ENCODE data around the gene SETD7. TPM values are rescaled to one million over a fixed set of nuclear protein-coding genes. Genes with fewer than 3 reads are reported as not detected.

The SETD7 gene
- total RNA-seq, 6 experiments from 2014 or later: 31.6 to 53.7 (median 45.4) TPM

DNA sequence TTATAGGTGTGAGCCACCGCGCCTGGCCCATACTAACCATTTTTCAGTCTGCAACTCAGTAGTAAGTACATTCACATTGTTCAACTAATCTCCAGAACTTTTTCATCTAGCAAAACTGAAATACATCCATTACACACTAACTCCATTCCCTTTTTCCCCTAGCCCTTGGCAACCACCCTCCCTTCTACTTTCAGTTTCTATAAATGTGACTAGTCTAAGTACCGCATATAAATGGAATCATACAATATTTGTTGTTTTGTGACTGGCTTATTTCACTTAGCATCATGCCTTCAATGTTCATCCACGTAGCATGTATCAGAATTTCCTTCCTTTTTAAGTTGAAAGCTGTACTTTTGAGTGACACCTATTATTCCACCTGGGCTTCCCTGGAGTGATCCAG, 44.6 kb upstream of the SETD7 start:
- 78% methylated on average over 2 of the region's 4 CpGs for WGBS (ENCODE audit: insufficient coverage, low coverage, low lambda C conversion rate, missing lambda C conversion rate)
- intact Hi-C loops (cut with DNase I): no loop called here
- ATAC-seq (no peak), DNase-seq (no peak)
- no peaks in the 10 kb centered on the region for H3K27me3 ChIP-seq
- no peaks in the 10 kb centered on the region for H3K36me3 ChIP-seq
- H3K27ac ChIP-seq: no peak overlapping the region
- no peak overlapping the region for H3K4me3 ChIP-seq
- no peak for TF ChIP-seq POLR2A (IDR thresholded peaks at IDR 0.05)
- TF ChIP-seq, protein P1, sequence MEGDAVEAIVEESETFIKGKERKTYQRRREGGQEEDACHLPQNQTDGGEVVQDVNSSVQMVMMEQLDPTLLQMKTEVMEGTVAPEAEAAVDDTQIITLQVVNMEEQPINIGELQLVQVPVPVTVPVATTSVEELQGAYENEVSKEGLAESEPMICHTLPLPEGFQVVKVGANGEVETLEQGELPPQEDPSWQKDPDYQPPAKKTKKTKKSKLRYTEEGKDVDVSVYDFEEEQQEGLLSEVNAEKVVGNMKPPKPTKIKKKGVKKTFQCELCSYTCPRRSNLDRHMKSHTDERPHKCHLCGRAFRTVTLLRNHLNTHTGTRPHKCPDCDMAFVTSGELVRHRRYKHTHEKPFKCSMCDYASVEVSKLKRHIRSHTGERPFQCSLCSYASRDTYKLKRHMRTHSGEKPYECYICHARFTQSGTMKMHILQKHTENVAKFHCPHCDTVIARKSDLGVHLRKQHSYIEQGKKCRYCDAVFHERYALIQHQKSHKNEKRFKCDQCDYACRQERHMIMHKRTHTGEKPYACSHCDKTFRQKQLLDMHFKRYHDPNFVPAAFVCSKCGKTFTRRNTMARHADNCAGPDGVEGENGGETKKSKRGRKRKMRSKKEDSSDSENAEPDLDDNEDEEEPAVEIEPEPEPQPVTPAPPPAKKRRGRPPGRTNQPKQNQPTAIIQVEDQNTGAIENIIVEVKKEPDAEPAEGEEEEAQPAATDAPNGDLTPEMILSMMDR (IDR thresholded peaks at IDR 0.05): no peak
- peaks cover 0 to 8% (median 0%) of the 10 kb centered on the region in 4 donors for H3K4me1 ChIP-seq
- H3K9me3 ChIP-seq: no peaks in the 10 kb centered on the region

DNA sequence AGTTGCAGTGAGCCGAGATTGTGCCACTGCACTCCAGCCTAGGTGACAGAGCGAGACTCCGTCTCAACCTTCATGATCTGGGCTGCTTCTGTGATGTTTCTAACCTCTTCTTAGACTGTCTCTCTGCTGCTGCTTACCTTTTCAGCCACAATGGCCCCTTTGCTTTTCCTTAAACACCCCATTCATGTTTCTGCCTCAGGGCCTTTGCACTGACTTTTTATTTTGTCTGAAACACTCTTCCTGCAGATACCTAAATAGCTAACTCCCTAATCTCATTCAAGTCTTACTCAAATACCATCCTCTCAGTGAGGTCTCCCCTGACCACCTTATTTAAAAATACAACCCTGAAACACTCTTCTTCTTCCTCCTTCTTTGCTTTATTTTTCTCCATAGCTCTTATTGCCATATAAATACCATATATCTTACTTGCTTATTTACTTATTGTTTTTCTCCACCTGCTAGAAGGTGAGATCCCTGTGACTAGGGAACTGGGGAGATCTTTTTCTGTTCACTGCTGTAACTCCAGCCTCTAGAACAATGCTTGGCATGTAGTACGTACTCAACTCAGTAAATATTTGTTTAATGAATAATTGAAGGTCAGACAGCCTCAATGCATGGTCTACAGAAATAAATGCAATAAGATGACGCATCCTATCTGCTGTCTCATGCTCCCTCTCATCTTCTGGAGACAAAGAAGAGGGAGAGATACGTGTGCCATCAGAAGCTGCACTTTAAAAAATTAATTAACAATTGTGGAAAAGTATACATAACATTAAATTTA, 43.8 kb upstream of the SETD7 start:
- H3K9me3 ChIP-seq: no peaks in the 10 kb centered on the region
- H3K4me3 ChIP-seq: no peak overlapping the region
- peaks cover 0 to 8% (median 0%) of the 10 kb centered on the region in 4 donors for H3K4me1 ChIP-seq
- no peaks in the 10 kb centered on the region for H3K36me3 ChIP-seq
- ATAC-seq (no peak), DNase-seq (no peak)
- H3K27me3 ChIP-seq: no peaks in the 10 kb centered on the region
- WGBS (ENCODE audit: insufficient coverage, low coverage, low lambda C conversion rate, missing lambda C conversion rate): 87% methylated on average over 6 of the region's 6 CpGs
- intact Hi-C loops (cut with DNase I): no loop called here
- H3K27ac ChIP-seq: no peak overlapping the region
- TF ChIP-seq, protein P1 (IDR thresholded peaks at IDR 0.05): no peak
- no peak for TF ChIP-seq POLR2A (IDR thresholded peaks at IDR 0.05)

DNA sequence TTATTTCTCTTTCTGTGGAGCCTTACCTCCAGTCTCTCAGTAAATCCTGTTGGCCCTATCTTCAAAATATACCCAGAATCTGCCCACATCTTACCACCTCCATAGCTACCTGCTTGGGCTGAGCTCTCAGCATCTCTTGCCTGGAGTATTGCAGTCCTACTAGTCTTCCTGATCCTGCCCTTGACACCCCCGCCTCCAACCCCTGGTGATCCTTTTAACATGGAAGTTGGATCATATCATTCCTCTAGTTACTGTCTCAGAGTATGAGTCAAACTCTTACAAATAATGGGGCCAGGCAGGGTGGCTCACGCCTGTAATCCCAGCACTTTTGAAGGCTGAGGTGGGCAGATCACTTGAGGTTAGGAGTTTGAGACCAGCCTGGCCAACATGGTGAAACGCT, 43.1 kb upstream of the SETD7 start:
- no peaks in the 10 kb centered on the region for H3K27me3 ChIP-seq
- intact Hi-C loops (cut with DNase I): no loop called here
- DNase-seq (no peak), ATAC-seq (no peak)
- no peaks in the 10 kb centered on the region for H3K36me3 ChIP-seq
- H3K4me1 ChIP-seq: peaks cover 0 to 8% (median 0%) of the 10 kb centered on the region in 4 donors
- TF ChIP-seq, protein P1 (IDR thresholded peaks at IDR 0.05): no peak
- no peak for TF ChIP-seq POLR2A (IDR thresholded peaks at IDR 0.05)
- no peak overlapping the region for H3K4me3 ChIP-seq
- H3K27ac ChIP-seq: no peak overlapping the region
- H3K9me3 ChIP-seq: no peaks in the 10 kb centered on the region
- WGBS (ENCODE audit: insufficient coverage, low coverage, low lambda C conversion rate, missing lambda C conversion rate): 89% methylated on average over 3 of the region's 3 CpGs

DNA sequence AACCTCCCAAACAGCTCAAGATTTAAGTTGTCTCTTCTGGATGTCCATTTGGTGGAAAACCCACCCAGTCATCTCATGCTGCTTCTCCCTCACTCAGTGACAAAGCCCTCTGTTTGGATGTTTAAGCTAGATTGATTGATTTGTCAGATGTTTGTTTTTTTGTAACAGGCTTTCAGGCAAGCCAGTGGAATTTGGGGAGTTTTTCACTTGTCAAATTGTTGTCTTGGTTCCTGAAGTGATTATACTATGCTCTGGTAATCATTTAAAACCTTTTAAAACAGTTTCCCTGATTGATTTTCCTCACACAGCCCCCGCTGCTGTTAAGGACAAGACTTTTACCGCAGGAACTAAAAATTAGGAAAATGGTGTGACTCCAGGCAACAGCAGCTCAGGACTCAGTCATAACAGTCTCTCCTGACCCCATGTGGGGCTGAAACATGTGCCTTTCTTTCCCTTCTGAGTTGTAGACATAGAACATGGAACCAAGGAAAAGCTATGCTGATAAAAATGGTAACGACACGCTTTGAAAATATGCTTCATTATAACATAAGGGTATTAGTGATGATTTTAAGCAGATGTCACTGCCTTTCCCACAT, 40.8 kb upstream of the SETD7 start:
- 64% methylated on average over 3 of the region's 4 CpGs for WGBS (ENCODE audit: insufficient coverage, low coverage, low lambda C conversion rate, missing lambda C conversion rate)
- no peak for DNase-seq
- TF ChIP-seq, protein P1 (IDR thresholded peaks at IDR 0.05): no peak
- no peak for TF ChIP-seq POLR2A (IDR thresholded peaks at IDR 0.05)
- Histone ChIP-seq H3K9me3 (no peaks in the 10 kb centered on the region), H3K27me3 (no peaks in the 10 kb centered on the region), H3K4me1 (peaks cover 0 to 8% (median 0%) of the 10 kb centered on the region in 4 donors), H3K36me3 (no peaks in the 10 kb centered on the region), H3K27ac (no peak overlapping the region), H3K4me3 (no peak overlapping the region)
- intact Hi-C loops (cut with DNase I): no loop called here
- peak in 1 of 4 donors; percentile 54 for ATAC-seq
